Measurements from ENCODE around the gene ZFHX2. TPM values are rescaled to one million over a fixed set of nuclear protein-coding genes. Genes with fewer than 3 reads are reported as not detected.

Gene ZFHX2
- total and polyA plus RNA-seq, 2 of the 13 experiments (the other 11 are each of a cell fraction or from before 2014, with no cell fraction given): 0.17 to 0.44 TPM

GRCh38 chr14:23568600-23569331 lies 17.2 kb upstream of the ZFHX2 start (continued):
- TF ChIP-seq THAP7 (CRISPR knock-in tag; IDR thresholded peaks at IDR 0.05) (no peak), GATAD1 (CRISPR knock-in tag; IDR thresholded peaks at IDR 0.05) (no peak), SNAPC2 (CRISPR knock-in tag; IDR thresholded peaks at IDR 0.05) (0 out of 2 replicates have a peak, but pooled peaks have one; percentile 57), ZNF780A (CRISPR knock-in tag; IDR thresholded peaks at IDR 0.05) (no peak), MEF2D (CRISPR knock-in tag; IDR thresholded peaks at IDR 0.05) (no peak), BRD4 (CRISPR knock-in tag; IDR thresholded peaks at IDR 0.05) (no peak), ZNF709 (CRISPR knock-in tag; IDR thresholded peaks at IDR 0.05) (no peak), IRF9 (CRISPR knock-in tag; IDR thresholded peaks at IDR 0.05; ENCODE audit: borderline replicate concordance) (no peak), ZNF672 (CRISPR knock-in tag; IDR thresholded peaks at IDR 0.05) (no peak), ETV5 (CRISPR knock-in tag; IDR thresholded peaks at IDR 0.05; ENCODE audit: borderline replicate concordance) (no peak; the same call in 1 of the 2 replicates), CAMTA2 (CRISPR knock-in tag; IDR thresholded peaks at IDR 0.05; ENCODE audit: borderline replicate concordance) (no peak), ARHGAP35 (CRISPR knock-in tag; IDR thresholded peaks at IDR 0.05; ENCODE audit: borderline replicate concordance) (no peak; the same call in 1 of the 2 replicates), KDM6A (CRISPR knock-in tag; IDR thresholded peaks at IDR 0.05; ENCODE audit: low read depth) (0 out of 2 replicates have a peak, but pooled peaks have one; percentile 3), SIN3A (IDR thresholded peaks at IDR 0.05; ENCODE audit: borderline replicate concordance, low read depth, low read length) (no peak), ZNF407 (CRISPR knock-in tag; IDR thresholded peaks at IDR 0.05; ENCODE audit: not compliant biosample characterization) (peak; percentile 44), SNAPC5 (CRISPR knock-in tag; IDR thresholded peaks at IDR 0.05; ENCODE audit: borderline replicate concordance) (0 out of 2 replicates have a peak, but pooled peaks have one; percentile 68), ZNF598 (CRISPR knock-in tag; IDR thresholded peaks at IDR 0.05; ENCODE audit: borderline replicate concordance) (0 out of 2 replicates have a peak, but pooled peaks have one; percentile 24), HMGA1 (CRISPR knock-in tag; conservative IDR thresholded peaks at IDR 0.05) (no peak), KAT8 (CRISPR knock-in tag; IDR thresholded peaks at IDR 0.05) (peak; percentile 46; the same call in 1 of the 2 replicates), NFE2L2 (IDR thresholded peaks at IDR 0.05; ENCODE audit: low read length) (no peak)

All from HepG2 (cell line).